NCI-H187 (cell line): ENCODE results near the gene ATP8A2.
A peak's percentile ranks its signal among the peaks of the same experiment; 100 is the strongest.

Experiments used
- DNase-seq, 2 experiments: peaks; one replicate each; lab custom pipeline; 2025; lab: John Stamatoyannopoulos, UW

Gene ATP8A2

DNA sequence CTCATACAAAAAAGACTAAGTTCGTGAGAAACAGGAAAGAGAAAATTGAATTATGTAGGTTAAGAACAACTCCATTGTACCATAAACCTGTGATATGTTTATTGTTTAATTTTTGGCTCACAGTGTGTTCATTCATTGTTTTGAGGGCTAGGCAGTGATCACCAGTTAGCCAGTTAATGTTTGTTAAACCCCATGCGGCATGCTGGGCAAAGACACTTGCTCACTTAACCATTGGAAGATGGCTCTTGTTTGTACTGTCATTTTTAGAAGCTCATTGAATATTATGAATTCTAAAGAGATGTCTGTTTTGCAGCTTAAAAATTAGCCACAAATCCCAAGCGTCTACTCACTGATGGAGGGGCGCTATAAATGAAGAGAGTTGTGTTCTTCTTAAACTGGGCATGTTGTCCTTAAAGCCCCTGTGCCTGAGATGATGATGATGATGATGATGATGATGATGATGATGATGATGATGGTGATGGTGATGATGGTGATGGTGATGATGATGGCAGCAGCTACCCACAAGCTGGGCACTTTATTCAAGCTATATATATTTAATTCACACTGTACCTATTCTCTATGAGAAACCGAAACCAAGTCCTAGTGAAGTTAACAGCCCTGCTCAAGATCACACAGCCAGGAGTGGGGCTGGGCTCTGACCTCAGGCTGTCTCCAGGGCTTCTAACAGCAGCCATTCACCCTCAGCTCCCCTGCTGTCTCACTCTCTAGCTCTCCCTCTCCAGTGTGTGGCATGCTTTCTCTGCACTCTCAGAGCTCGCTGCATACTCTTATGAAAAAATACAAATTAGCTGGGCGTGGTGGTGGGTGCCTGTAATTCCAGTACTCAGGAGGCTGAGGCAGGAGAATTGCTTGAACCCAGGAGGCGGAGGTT lies 510.9 kb downstream of the ATP8A2 start:
- DNase-seq: peak in 1 of 2 experiments; percentile 45

DNA sequence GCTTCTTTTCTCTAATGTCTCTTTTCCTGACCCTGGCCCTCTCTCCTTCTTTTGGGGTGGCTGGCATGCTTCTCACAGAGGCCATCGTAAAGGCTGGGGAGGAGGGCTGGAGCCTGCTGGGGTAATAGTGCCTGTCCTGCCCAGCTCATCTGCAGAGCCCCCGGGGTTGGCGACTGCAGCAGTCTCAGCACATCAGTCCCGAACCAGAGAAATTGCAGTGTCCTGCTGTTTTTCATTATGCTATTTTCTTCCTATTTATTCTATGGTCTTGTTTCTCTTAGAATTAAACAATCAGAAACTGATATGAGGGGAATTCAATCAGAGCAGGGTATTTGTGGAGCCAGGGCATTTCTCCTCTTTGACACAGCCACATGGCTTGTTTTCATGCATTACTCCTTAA lies 513.6 kb downstream of the ATP8A2 start:
- no peak for DNase-seq

DNA sequence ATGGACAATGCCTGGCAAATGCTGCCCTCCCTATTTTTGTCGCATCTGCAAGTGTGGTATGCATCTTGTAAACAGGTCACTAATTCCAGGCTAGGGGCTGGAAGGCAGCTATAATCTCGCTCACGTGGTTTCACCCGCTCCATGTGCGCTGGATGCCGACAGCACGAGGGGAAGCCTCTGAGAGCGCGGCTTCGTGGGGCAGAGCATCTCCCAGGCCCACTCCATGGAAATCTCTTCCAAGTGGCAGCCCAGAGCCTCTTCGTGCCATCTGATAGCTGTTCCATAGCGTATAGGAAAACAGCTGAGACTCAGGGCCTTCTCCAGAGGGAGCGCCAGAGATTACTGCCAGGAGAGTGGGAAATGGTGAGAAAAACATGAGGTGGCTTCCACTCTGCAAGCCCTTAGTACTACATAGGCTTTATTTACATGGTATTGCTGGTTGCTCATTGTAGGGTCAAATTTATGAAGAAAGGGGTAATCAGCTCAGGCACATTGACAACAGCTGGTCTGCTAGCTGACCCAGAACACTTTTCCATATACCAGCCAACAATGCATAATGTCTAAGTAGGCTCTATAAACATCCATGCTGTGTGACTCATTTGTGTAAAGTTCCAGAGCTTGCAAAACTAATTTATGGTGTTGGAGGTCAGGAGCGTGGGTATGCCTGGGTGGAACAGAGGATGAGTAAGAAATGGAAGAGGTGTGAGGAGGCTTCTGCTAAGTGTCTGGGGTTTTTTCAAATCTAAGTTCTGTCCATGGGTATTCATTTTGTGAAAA lies 514.9 kb downstream of the ATP8A2 start:
- DNase-seq: no peak

DNA sequence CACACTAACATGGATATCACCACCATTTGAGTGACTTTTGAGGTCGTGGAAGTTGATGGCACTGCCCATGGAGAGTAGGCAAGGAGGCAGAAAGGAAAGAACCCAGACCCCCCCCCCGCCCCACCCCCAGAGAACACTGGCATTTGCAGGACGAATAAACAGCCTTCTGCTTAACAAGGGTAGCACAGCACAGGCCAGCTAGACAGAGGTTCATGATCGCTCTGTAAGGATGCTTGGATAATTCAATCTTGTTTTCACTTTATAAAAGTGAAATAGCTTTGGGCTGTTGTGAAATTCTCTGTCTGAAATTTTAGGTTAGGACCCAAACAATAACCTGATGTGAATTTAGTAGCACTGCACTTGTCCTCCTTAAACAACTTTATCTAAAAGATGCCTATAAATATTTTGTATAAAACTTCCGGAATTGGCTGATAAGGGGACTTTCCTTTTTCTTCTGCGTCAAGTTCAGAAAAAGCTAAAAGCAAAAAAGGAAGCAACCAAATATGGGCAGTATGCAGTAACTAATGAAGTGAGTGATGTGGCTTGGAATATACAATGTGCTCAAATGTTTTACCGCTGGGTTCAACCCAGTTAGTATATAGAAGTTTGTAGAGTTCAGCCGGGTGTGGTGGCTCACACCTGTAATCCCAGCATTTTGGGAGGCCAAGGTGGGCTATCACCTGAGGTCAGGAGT lies 516.3 kb downstream of the ATP8A2 start:
- no peak for DNase-seq

DNA sequence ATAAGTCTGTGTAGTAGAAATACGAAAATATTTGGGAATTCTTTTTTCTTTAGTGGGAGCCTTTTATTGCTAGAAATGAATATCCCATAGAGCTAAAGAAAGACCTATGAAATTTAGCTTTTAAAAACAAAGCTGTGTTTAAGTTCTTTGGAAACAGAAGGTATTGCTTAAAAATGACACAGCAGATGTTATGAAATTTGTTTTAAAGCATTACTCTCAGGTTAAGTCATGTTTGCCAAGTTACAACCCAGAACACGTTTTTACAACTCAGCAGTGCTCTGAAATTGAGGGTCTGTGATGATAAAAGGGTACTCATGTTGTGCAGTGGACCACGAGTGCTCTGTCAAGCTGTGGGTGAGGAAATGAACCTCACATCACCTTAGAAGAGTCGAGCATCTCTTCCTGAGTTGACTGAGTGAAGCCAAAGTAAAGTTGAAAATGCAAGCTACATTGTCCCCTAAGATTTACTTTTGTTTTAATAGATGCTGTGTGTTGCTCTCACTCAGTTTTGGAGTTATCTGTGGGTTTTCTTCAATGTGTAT lies 519.0 kb downstream of the ATP8A2 start:
- no peak for DNase-seq

DNA sequence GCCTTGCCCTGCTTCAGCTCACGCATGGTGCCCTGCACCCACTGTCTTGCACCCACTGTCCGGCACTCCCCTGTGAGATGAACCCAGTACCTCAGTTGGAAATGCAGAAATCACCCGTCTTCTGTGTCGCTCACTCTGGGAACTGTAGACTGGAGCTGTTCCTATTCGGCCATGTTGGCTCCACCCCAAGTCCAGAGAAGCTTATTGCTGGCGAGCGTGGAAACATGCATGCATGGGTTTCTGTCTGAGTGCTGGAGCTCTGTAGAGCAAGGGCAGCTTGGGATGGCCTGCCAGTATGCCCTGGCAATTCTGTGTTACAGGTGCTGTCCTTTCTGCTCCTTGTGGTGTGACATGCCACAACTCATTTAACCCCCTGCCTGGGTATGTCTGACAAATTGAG lies 527.2 kb downstream of the ATP8A2 start:
- no peak for DNase-seq

DNA sequence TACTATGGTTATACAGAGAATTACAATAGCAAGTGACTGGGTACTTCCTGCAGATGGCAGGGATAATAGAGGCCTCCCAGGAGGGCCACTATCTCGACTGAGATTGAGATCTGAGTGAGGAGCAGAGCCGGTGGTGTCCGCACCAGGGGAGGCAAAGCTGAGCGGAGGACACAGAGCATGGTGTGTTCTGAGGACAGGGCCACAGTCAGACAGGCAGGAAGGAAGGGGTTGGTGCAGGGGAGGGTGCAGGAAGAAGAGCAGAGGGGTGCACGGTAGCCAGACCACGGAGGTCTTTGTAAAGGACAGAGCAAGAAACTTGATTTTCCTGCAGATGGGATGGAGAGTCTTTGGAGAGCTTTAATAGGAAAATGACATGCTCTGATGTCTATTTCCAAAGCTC lies 527.7 kb downstream of the ATP8A2 start:
- DNase-seq: no peak

DNA sequence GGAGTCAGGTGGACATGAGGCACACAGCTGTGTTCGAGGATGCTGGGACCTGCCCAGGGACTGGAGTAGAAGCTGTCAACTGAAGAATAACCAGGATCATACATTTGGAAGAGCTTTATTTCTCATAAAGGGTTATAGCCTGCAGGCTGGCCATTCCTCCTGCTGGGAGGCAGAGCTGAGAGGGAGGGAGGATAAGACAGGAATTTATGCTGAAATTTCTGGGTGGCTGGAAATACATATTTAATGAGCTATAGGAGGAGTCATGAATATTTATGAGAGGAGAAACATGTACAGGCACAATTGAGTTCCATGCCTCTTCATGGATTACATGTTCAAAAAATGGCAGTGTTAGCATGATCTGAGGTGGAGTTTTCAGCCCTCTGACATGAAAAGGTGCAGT lies 528.2 kb downstream of the ATP8A2 start:
- no peak for DNase-seq

DNA sequence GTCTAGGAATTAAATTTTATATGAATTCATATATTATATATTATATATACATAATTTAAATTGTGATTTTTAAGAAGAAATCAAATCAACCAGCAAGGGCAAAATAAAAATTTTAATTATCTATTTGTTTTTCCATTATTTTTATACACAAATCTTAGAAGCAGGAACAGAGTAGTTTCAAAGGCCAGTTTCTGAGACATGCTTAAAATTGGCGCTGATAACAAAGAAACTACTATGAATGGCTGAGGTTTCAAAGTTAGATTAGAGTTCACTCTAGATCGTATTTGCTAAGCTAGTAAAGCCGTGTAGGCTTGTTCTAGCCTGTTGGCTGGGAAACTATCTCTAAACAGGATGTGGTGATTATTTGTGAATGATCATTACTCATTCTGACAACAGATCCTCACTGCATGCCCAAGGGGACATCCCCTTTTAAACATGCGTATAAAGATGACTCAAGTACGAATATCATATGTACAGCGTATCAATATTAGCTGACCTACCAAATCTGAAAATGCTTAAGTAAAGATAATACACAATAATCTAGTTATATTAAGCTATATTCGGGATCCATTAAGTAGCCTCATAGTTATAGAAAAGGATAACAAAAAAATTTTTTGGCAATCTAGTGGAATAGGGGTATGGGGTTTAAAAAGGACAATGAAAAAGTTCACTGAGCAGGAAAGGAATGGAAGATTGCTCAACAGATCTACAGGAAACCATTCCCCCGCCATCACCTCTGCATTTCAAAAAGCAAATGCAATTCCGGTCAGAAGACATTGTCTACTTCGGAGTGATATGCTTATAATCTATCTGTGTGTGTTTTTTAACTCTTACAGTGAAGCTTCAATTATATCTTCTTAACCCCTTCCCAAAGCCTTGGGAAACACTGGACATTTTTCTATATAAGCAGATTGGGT lies 529.9 kb downstream of the ATP8A2 start:
- no peak for DNase-seq

DNA sequence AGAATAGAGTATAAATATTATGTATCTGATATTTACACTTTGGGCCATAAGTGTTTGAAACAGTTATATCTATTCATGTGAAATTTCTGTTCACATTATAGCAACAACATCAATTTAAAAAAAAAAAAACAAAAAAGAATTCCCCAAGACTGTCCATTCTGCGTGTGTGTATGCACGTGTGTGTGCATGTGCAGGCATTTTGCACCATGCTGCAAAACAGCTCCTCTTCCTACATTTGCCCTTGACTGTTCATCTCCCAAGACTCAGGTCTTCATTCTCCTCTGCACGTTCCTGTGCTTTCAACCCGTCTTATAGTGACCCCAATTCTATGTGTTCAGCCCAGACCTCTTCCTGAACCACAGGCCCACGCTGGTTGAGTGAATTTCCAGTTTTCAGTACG lies 530.7 kb downstream of the ATP8A2 start:
- no peak for DNase-seq

DNA sequence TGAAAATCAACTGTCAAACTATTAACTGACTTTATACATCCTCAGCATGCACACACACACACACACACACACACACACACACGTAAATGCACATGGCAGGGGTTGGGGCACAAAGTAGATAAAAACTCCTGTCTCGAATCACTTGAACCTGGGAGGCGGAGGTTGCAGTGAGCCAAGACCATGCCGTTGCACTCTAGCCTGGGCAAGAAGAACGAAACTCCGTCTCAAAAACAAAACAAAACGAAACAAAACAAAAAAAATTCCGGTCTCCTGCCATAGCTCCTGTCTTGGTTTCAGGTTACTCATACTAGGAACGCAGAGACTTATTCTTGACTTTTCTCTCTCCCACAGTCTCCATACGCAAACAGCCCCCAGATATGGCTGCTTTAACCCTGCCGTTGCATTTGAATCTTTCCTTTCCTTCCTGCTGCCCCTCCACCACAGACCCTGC lies 531.1 kb downstream of the ATP8A2 start:
- no peak for DNase-seq

DNA sequence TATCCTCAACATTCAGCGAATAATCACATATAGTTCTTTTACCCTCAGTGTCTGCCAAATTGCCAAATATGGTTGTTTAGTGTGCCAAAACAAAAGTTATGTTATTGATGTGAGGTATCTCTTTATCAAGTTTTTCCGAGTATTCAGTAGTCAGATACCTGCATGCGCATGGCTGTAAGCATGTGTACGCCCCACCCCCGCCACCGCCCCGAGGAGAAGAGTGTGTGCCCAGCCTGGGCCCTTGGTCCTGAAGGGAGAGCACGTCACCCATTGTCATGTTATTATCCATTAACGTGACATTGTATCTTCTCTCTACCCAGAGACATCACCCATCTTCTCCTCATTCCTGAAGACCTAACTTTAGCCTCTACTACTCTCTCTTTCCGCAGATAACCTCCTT lies 533.1 kb downstream of the ATP8A2 start:
- DNase-seq: no peak

DNA sequence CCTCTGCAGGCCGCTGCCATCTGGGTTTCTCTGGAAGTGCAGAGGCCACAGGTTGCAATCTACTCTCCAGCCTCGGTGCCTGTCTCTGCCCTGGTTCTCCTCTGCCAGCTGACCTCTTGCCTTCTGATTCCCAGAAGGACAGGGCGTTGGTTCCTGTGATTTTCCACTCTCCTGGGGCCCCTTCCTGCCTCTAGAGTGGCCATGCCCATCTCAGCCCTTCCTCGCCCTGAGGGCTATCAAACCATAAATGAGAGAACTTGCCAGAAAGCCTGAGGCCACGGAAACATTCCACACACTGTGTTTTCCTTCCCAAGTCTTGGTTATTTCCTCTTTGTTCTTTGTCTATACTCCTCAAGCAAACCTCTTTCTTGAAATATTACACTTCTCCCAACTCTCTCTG lies 533.8 kb downstream of the ATP8A2 start:
- DNase-seq: no peak

DNA sequence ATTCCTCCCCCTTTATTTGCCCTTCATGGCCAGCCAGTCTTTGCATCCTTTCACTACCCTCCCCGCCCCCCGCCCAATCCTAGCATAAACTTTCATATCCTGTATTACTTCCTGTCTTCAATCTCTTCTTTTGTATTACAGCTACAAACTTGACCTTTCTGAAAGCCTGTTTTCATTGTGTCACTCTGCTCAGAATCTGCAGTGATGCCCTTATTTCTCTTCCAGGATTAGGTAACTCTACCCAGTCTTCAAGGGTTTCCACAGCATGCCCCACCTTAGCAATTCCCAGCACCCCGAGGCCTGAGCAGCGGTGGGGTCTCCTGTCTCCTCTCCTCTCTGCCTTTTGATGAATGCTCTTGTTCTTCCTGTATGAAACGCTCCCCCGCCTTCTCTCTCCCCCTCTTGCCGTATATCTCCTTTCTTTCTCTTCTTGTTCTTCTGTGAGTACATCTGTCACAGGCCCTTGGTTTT lies 534.5 kb downstream of the ATP8A2 start:
- no peak for DNase-seq

DNA sequence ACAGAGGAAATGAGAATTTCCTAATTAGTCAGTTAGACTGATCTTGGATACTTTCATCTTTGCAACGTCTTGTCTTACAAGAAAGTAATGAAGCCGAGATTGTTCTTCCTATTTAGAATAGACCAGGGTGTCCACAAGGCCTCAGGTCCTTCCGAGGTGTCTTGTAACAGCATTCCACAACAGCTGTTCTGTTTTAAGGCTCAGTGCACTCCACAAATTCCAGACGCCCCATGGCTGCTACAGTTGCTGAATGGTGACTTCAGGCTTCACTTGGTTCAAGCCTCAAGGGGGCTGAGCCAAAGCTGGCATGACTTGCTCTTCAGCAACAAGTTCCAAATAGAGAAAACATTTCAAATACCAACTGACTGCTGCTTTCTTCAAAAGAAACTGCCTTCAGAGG lies 536.6 kb downstream of the ATP8A2 start:
- no peak for DNase-seq

DNA sequence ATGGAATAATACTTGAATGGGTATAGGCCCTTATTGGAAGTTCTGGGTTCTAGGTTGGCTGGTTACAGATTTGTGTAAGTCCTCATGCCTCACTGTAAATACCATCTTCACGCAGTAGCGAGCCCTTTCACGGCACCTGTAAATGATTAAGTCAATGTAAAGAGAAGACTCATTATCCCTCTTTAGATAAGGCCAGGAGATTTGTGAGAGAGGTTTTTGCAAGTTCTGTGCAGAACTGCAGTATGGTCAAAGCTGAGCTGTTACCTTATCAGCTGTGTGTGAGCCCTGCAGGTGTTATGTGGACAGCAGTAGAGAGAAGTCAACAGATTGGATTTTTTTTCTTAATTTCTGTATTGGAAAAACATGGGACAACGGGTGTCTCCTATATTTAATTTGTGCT lies 538.5 kb downstream of the ATP8A2 start:
- DNase-seq: no peak

DNA sequence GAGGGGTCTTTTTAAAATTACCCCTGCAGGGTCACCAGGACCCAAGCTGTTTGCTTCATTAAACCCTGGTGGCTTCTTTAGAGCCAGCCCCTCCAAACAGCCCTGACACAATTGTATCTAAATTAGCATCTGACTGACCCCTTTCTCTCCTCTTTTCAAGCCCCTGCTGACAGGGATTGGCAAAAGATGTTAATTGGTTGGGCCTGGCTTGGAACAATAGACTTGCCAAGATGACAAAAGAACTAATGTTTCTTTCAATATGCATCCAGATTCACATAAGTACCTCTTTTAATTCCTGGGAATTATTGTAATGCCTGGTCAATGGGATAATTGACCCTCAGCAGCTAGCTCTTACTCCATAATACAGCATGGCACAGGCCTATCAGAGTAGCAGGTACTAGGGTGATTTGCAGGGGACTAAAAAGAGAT lies 539.2 kb downstream of the ATP8A2 start:
- DNase-seq: no peak

DNA sequence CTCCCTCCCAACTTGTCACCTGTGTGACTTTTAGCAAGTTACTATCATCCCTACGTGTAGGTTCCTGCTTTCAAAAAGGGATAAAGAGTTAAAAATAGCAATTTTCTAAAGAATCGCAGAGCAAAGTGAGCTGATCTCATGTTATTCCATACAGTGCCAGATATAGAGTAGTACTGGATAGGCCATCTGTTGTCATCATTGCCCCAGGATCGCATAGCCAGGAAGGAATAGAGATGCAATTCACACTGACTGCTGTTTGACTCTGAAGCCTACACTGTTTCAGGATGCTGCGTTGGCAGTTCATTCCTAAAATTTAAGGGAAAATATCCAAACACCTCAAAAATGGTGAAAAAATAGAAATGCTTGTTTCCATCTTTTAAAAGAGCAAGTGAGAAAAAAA lies 541.2 kb downstream of the ATP8A2 start:
- no peak for DNase-seq

DNA sequence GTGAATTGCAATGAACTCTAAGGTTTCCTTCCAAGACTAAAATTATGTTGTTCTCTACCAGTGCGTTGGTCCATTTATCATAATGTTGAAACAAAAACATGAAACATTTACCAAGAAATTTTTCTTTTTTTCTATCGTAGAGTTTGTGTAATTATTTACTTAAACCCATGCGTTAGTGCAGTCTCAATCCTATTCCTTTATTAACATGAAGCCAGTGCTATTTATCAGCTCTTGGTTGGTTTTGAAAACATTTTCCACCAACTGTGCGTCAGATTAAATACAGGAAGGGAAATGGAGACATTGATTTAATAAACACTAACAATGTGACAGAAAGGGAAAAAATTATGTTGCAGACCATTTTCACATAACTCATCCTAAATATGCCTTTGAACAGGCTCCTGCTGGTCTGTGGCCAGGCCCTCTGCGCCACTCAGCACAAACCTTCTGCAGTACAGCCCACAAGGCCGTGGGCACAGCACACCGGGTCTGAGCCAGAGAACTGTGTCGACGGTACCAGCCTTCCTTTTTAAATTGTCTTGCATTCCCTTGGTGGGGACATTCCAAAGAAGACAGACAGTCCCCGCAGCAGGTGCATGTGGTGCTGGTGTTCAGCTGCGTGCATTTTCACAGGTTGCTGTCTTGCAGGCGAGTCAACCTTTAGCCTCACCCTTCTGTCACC lies 544.2 kb downstream of the ATP8A2 start:
- DNase-seq: no peak

DNA sequence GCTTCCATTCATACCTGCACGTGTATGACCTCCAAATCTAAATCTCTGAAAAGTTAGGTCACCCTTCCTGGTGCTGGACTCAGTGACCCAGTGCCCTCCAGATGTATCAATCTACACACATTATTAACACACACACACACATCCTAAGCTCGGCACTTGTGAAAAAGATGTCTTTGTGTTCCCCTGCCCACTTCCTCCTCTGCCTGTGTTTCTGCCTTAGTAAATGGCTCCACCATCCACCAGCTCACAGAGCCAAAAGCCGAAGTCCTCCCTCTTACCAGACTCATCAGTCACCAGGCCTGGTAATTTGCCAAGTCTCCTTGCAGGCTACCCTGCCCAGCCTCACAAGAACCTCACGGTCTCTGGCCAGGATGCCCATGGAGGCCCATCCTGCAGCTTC lies 548.5 kb downstream of the ATP8A2 start:
- no peak for DNase-seq

DNA sequence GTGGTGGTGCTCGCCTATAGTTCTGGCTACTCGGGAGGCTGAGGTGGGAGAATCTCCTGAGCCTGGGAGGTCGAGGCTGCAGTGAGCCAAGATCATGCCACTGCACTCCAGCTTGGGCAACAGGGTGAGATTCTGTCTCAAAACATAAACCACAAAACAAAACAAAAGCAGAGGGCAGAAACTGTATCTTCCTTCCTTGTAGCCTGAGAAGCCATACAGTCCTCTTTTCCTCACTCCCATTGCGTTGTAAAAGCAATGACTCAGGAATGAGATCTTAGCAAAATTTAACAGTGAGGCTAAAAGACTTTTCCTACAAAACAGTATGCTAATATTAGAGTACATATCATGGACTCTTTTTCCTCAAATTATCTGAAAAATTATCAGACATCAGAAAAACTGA lies 549.2 kb downstream of the ATP8A2 start:
- DNase-seq: no peak
